PC-3 (cell line): ENCODE measurements around the gene SYT13.

ENCODE experiments used
- CTCF ChIP-seq: fragments of 300-600 bp; sonication (generic); conservative IDR thresholded peaks from 2 replicates; pipeline ENCODE4 v1.5.1; 2017; ENCODE audit warnings: antibody characterized with exemption, low read depth, mild to moderate bottlenecking, low read length
- EZH2 ChIP-seq: fragments of 300-600 bp; sonication (generic); IDR thresholded peaks from one replicate; pipeline ENCODE4 v1.6.1; 2017; ENCODE audit warnings: antibody characterized with exemption, mild to moderate bottlenecking, low read length; ENCODE audit not compliant: unreplicated experiment
- EZH2phosphoT487 ChIP-seq: fragments of 300-600 bp; sonication (generic); IDR thresholded peaks from 2 replicates; pipeline ENCODE4 v1.6.1; 2018; ENCODE audit warnings: mild to moderate bottlenecking, antibody characterized with exemption, low read length, borderline replicate concordance

DNA sequence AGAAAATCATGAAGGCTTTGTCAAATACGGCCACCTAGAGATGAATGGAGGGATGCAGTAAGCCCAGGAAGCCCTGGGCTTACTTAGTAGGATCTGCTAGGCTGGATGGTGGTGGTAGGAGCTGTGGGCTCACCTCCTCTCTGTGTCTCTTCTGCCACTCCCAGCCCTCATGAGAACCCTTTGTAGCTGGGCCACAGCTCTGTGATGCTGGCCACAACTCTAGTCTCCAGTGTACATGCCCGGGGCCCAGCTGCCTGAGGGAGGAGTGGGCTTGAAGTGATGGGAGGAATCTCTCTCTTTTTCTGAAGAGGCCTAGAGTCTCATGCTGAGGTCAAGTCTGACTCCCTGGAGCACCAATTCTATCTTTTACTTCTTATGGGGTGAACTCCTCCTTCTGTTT is 32.4 kb upstream of the SYT13 start:
- TF ChIP-seq EZH2 = no peak
- no peak for TF ChIP-seq CTCF
- no peak for TF ChIP-seq EZH2phosphoT487
